Activated naive CD8-positive, alpha-beta T cell treated with anti-CD3 and anti-CD28 coated beads for 36 hours (primary cell): ENCODE measurements around the gene SLC16A1. TPM values are rescaled to one million over a fixed set of nuclear protein-coding genes. Genes with fewer than 3 reads are reported as not detected.
A peak's percentile ranks its signal among the peaks of the same experiment; 100 is the strongest.
"Not testable (repeated sequence)": the region's sequence is repeated elsewhere in the genome, so short reads cannot be mapped to it uniquely, and the experiment has no call there.

Source experiments
- DNase-seq: peaks from one replicate; pipeline ENCODE4 v3.0.0; 2021
- H3K27ac Mint-ChIP-seq: one replicate; pipeline ENCODE4 v1.8.0; 2022; ENCODE audit warnings: mild to moderate bottlenecking, moderate library complexity, mixed read lengths
- H3K27me3 Mint-ChIP-seq: one replicate; pipeline ENCODE4 v1.8.0; 2022; ENCODE audit warnings: mild to moderate bottlenecking, mixed read lengths
- H3K36me3 Mint-ChIP-seq: one replicate; pipeline ENCODE4 v1.8.0; 2021; ENCODE audit warnings: mild to moderate bottlenecking, mixed read lengths
- H3K4me1 Mint-ChIP-seq: one replicate; pipeline ENCODE4 v1.8.0; 2021; ENCODE audit warnings: mixed read lengths
- H3K4me3 Mint-ChIP-seq: one replicate; pipeline ENCODE4 v1.8.0; 2022; ENCODE audit warnings: mild to moderate bottlenecking, moderate library complexity, mixed read lengths
- H3K9me3 Mint-ChIP-seq: one replicate; pipeline ENCODE4 v1.8.0; 2022; ENCODE audit warnings: mixed read lengths
- total RNA-seq, 2 experiments: library from RNA; stranded (reverse); gene quantifications; one replicate each; pipeline ENCODE4 v1.2.3, GENCODE V29; 2021

SLC16A1 gene
- total RNA-seq, 2 experiments from 2014 or later, result 93.0 to 101 TPM

- Mint-ChIP-seq H3K9me3 (no peaks in the 10 kb centered on the region), H3K36me3 (peaks cover 23% of the 10 kb centered on the region), H3K27ac (no peak overlapping the region), H3K27me3 (no peaks in the 10 kb centered on the region), H3K4me1 (no peaks in the 10 kb centered on the region), H3K4me3 (no peak overlapping the region)
- no peak for DNase-seq
These were observed 32.6 kb downstream of the SLC16A1 start for GRCh38 chr1:112923234-112923958.

- H3K9me3 Mint-ChIP-seq, result no peaks in the 10 kb centered on the region
- H3K4me3 Mint-ChIP-seq, result no peak overlapping the region
- H3K27ac Mint-ChIP-seq, result no peak overlapping the region
- no peak for DNase-seq
- H3K4me1 Mint-ChIP-seq, result no peaks in the 10 kb centered on the region
- H3K36me3 Mint-ChIP-seq, result peaks cover 32% of the 10 kb centered on the region
- no peaks in the 10 kb centered on the region for H3K27me3 Mint-ChIP-seq
These were observed 44.3 kb downstream of the SLC16A1 start for GRCh38 chr1:112911506-112912220.

- DNase-seq, result no peak
- Mint-ChIP-seq H3K4me1 (peaks cover 4% of the 10 kb centered on the region), H3K4me3 (no peak overlapping the region), H3K27me3 (no peaks in the 10 kb centered on the region), H3K9me3 (no peaks in the 10 kb centered on the region), H3K36me3 (peaks cover 24% of the 10 kb centered on the region), H3K27ac (no peak overlapping the region)
These were observed 46.1 kb downstream of the SLC16A1 start for GRCh38 chr1:112909847-112910246.

GRCh38 chr1:112906150-112906698, 49.8 kb downstream of the SLC16A1 start:
- Mint-ChIP-seq H3K4me3 (no peak overlapping the region), H3K9me3 (no peaks in the 10 kb centered on the region), H3K4me1 (peaks cover 14% of the 10 kb centered on the region), H3K27ac (no peak overlapping the region), H3K27me3 (no peaks in the 10 kb centered on the region), H3K36me3 (peaks cover 7% of the 10 kb centered on the region)
- DNase-seq, result no peak

- no peaks in the 10 kb centered on the region for H3K9me3 Mint-ChIP-seq
- H3K4me3 Mint-ChIP-seq, result no peak overlapping the region
- H3K36me3 Mint-ChIP-seq, result peaks cover 7% of the 10 kb centered on the region
- H3K27me3 Mint-ChIP-seq, result no peaks in the 10 kb centered on the region
- peaks cover 14% of the 10 kb centered on the region for H3K4me1 Mint-ChIP-seq
- H3K27ac Mint-ChIP-seq, result no peak overlapping the region
- no peak for DNase-seq
These were observed 50.4 kb downstream of the SLC16A1 start for GRCh38 chr1:112905395-112906149.

- Mint-ChIP-seq H3K36me3 (peaks cover 7% of the 10 kb centered on the region), H3K9me3 (no peaks in the 10 kb centered on the region), H3K27me3 (no peaks in the 10 kb centered on the region), H3K27ac (peak overlapping the region; percentile 31), H3K4me3 (no peak overlapping the region), H3K4me1 (peaks cover 14% of the 10 kb centered on the region)
- DNase-seq, result no peak
These were observed 51.1 kb downstream of the SLC16A1 start for GRCh38 chr1:112904831-112905261.

- peak; percentile 33 for DNase-seq
- Mint-ChIP-seq H3K9me3 (no peaks in the 10 kb centered on the region), H3K27ac (no peak overlapping the region), H3K4me3 (no peak overlapping the region), H3K4me1 (peaks cover 14% of the 10 kb centered on the region), H3K36me3 (peaks cover 4% of the 10 kb centered on the region), H3K27me3 (no peaks in the 10 kb centered on the region)
These were observed 51.7 kb downstream of the SLC16A1 start for GRCh38 chr1:112904071-112904830.

GRCh38 chr1:112902221-112902620, 53.8 kb downstream of the SLC16A1 start:
- H3K27me3 Mint-ChIP-seq, result no peaks in the 10 kb centered on the region

GRCh38 chr1:112901387-112901786, 54.6 kb downstream of the SLC16A1 start:
- no peaks in the 10 kb centered on the region for H3K27me3 Mint-ChIP-seq
- no peak for DNase-seq
- peaks cover 3% of the 10 kb centered on the region for H3K9me3 Mint-ChIP-seq
- no peak overlapping the region for H3K4me3 Mint-ChIP-seq
- peaks cover 14% of the 10 kb centered on the region for H3K4me1 Mint-ChIP-seq
- no peak overlapping the region for H3K27ac Mint-ChIP-seq
- H3K36me3 Mint-ChIP-seq, result peaks cover 3% of the 10 kb centered on the region

More at GRCh38 chr1:112902221-112902620, 53.8 kb downstream of the SLC16A1 start:
- H3K27ac Mint-ChIP-seq, result no peak overlapping the region
- peaks cover 3% of the 10 kb centered on the region for H3K36me3 Mint-ChIP-seq
- H3K4me3 Mint-ChIP-seq, result no peak overlapping the region
- H3K4me1 Mint-ChIP-seq, result peaks cover 14% of the 10 kb centered on the region
- no peak for DNase-seq
- H3K9me3 Mint-ChIP-seq, result no peaks in the 10 kb centered on the region

GRCh38 chr1:112896783-112897182, 59.2 kb downstream of the SLC16A1 start:
- Mint-ChIP-seq H3K9me3 (peaks cover 14% of the 10 kb centered on the region), H3K27me3 (no peaks in the 10 kb centered on the region), H3K27ac (no peak overlapping the region), H3K4me1 (no peaks in the 10 kb centered on the region), H3K36me3 (no peaks in the 10 kb centered on the region), H3K4me3 (no peak overlapping the region)
- DNase-seq, result no peak

GRCh38 chr1:112894561-112895011, 61.4 kb downstream of the SLC16A1 start:
- peaks cover 14% of the 10 kb centered on the region for H3K9me3 Mint-ChIP-seq
- no peak for DNase-seq
- H3K4me3 Mint-ChIP-seq, result no peak overlapping the region
- no peaks in the 10 kb centered on the region for H3K27me3 Mint-ChIP-seq
- H3K36me3 Mint-ChIP-seq, result no peaks in the 10 kb centered on the region
- no peaks in the 10 kb centered on the region for H3K4me1 Mint-ChIP-seq
- H3K27ac Mint-ChIP-seq, result no peak overlapping the region

GRCh38 chr1:112894010-112894292, 62.0 kb downstream of the SLC16A1 start:
- Mint-ChIP-seq H3K4me3 (no peak overlapping the region), H3K27ac (no peak overlapping the region), H3K27me3 (no peaks in the 10 kb centered on the region), H3K9me3 (peaks cover 14% of the 10 kb centered on the region), H3K36me3 (no peaks in the 10 kb centered on the region), H3K4me1 (no peaks in the 10 kb centered on the region)
- no peak for DNase-seq

- no peak for DNase-seq
- no peak overlapping the region for H3K27ac Mint-ChIP-seq
- H3K27me3 Mint-ChIP-seq, result no peaks in the 10 kb centered on the region
- no peaks in the 10 kb centered on the region for H3K4me1 Mint-ChIP-seq
- peaks cover 14% of the 10 kb centered on the region for H3K9me3 Mint-ChIP-seq
- H3K36me3 Mint-ChIP-seq, result no peaks in the 10 kb centered on the region
- H3K4me3 Mint-ChIP-seq, result no peak overlapping the region
These were observed 62.5 kb downstream of the SLC16A1 start for GRCh38 chr1:112893288-112894009.

- H3K9me3 Mint-ChIP-seq, H3K4me3 Mint-ChIP-seq, H3K4me1 Mint-ChIP-seq, H3K36me3 Mint-ChIP-seq, DNase-seq, H3K27me3 Mint-ChIP-seq, H3K27ac Mint-ChIP-seq: not testable (repeated sequence)
These were observed 66.1 kb downstream of the SLC16A1 start for GRCh38 chr1:112889906-112890305.
